ENCODE data around the gene SVEP1. TPM values are rescaled to one million over a fixed set of nuclear protein-coding genes. Genes with fewer than 3 reads are reported as not detected.

SVEP1 gene
- total and polyA plus RNA-seq, 4 donors: 3.3 to 38.9 (median 19.6) TPM

- no peak overlapping the region for H3K9ac ChIP-seq (ENCODE audit: insufficient read depth in 1 of 2, low read length in 2 of 2)
- H3K27me3 ChIP-seq (ENCODE audit: control insufficient read depth in 3 of 3, insufficient read depth in 3 of 3, low read length in 2 of 3): no peaks in the 10 kb centered on the region
- H3K4me3 ChIP-seq: no peak overlapping the region
- H3K36me3 ChIP-seq (ENCODE audit: control insufficient read depth in 4 of 4, insufficient read depth in 4 of 4, low read length in 4 of 4): peaks cover 0 to 12% (median 0%) of the 10 kb centered on the region in 4 donors
- peak in 2 of 3 donors; percentile 34 to 41 for DNase-seq
- no peak for TF ChIP-seq CTCF (IDR thresholded peaks at IDR 0.05; ENCODE audit: control extremely low read depth, extremely low read depth)
- H3K4me1 ChIP-seq (ENCODE audit: control insufficient read depth in 5 of 5, insufficient read depth in 5 of 5, low read length in 5 of 5): peaks cover 0 to 9% (median 0%) of the 10 kb centered on the region in 5 donors
- no peaks in the 10 kb centered on the region for H3K9me3 ChIP-seq (ENCODE audit: control insufficient read depth in 4 of 4, insufficient read depth in 3 of 4, low read length in 3 of 4)
- 76 to 91% methylated on average over 2 of the region's 2 CpGs for WGBS, 2 donors
- H3K27ac ChIP-seq (ENCODE audit: low read depth in 1 of 2, low read length in 1 of 2): no peak overlapping the region
- no peak for ATAC-seq (ENCODE audit: insufficient read depth, low FRiP score)
Observed at GRCh38 chr9:110426052-110426709, 153.4 kb downstream of the SVEP1 start.

- Histone ChIP-seq H3K9ac (ENCODE audit: insufficient read depth in 1 of 2, low read length in 2 of 2) (no peak overlapping the region), H3K4me3 (no peak overlapping the region), H3K27me3 (ENCODE audit: control insufficient read depth in 3 of 3, insufficient read depth in 3 of 3, low read length in 2 of 3) (no peaks in the 10 kb centered on the region), H3K4me1 (ENCODE audit: control insufficient read depth in 5 of 5, insufficient read depth in 5 of 5, low read length in 5 of 5) (no peaks in the 10 kb centered on the region), H3K27ac (ENCODE audit: low read depth in 1 of 2, low read length in 1 of 2) (no peak overlapping the region), H3K9me3 (ENCODE audit: control insufficient read depth in 4 of 4, insufficient read depth in 3 of 4, low read length in 3 of 4) (peaks cover 0 to 3% (median under 1%) of the 10 kb centered on the region in 4 donors), H3K36me3 (ENCODE audit: control insufficient read depth in 4 of 4, insufficient read depth in 4 of 4, low read length in 4 of 4) (peaks cover 0 to 8% (median 3%) of the 10 kb centered on the region in 4 donors)
- TF ChIP-seq CTCF (IDR thresholded peaks at IDR 0.05; ENCODE audit: control extremely low read depth, extremely low read depth): no peak
- 77 to 86% methylated on average over 2 of the region's 2 CpGs for WGBS, 2 donors
- no peak for ATAC-seq (ENCODE audit: insufficient read depth, low FRiP score)
- DNase-seq: no peak
Observed at GRCh38 chr9:110414471-110414870, 165.1 kb downstream of the SVEP1 start.

- DNase-seq (no peak), ATAC-seq (ENCODE audit: insufficient read depth, low FRiP score) (no peak)
- H3K9ac ChIP-seq (ENCODE audit: insufficient read depth in 1 of 2, low read length in 2 of 2): no peak overlapping the region
- H3K36me3 ChIP-seq (ENCODE audit: control insufficient read depth in 4 of 4, insufficient read depth in 4 of 4, low read length in 4 of 4): peaks cover 0 to 11% (median 3%) of the 10 kb centered on the region in 4 donors
- H3K4me3 ChIP-seq: no peak overlapping the region
- H3K27ac ChIP-seq (ENCODE audit: low read depth in 1 of 2, low read length in 1 of 2): no peak overlapping the region
- H3K4me1 ChIP-seq (ENCODE audit: control insufficient read depth in 5 of 5, insufficient read depth in 5 of 5, low read length in 5 of 5): no peaks in the 10 kb centered on the region
- 90 to 97% methylated on average over 5 of the region's 5 CpGs for WGBS, 2 donors
- no peak for TF ChIP-seq CTCF (IDR thresholded peaks at IDR 0.05; ENCODE audit: control extremely low read depth, extremely low read depth)
- no peaks in the 10 kb centered on the region for H3K9me3 ChIP-seq (ENCODE audit: control insufficient read depth in 4 of 4, insufficient read depth in 3 of 4, low read length in 3 of 4)
- H3K27me3 ChIP-seq (ENCODE audit: control insufficient read depth in 3 of 3, insufficient read depth in 3 of 3, low read length in 2 of 3): no peaks in the 10 kb centered on the region
Observed at GRCh38 chr9:110410961-110411360, 168.6 kb downstream of the SVEP1 start.

Measured in lung (tissue), 12 donors.